Measurements from ENCODE around the gene MXD3.

MXD3 gene

DNA sequence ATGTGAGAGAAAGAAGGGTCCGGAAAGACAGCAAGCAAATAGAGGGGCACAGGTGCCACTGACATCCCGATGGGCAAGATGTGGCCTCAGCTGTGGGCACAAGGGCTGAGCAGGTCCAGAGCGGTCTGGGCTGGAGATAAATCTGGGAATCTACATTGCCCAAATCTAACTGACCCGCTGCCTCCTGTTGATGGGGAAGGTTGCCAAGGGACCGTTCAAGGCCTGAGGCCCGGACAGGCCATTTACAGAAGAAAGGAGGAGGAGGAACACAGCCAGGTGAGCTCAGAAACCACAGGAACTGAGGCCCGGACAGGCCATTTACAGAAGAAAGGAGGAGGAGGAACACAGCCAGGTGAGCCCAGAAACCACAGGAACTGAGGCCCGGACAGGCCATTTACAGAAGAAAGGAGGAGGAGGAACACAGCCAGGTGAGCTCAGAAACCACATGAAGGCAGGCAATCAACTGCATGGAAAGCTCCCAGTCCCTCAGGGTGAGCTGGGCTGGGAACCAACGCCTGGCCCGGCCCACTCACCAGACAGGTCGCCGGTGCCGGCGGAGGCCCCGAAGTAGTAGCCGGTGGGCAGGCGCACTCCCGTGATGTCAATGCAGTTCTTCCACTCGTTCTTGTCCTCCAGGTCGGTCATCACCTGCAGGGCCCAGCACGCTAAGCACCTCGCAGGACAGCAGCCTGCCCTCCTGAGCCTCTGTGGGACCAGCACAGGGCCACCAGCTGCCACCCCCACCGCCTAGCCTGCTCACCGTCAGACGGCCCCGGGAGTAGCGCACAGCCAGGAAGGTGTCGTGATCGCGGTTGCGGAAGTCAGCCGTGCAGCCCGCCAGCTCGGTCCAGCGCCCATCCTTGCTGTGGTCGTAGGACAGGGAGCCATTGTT lies 25.2 kb upstream of the MXD3 start:
- no peak for TF ChIP-seq JUND (IDR thresholded peaks at IDR 0.05; ENCODE audit: low read depth)
- DNase-seq (ENCODE audit: low read depth in 1 of 2, low spot score in 1 of 2) = peak in 1 of 2 experiments; percentile 18
- in situ Hi-C loops (cut with HindIII; ENCODE audit: low pct_unique_long_range_greater_than_20kb, low sequenced_read_pairs) = no loop called here

GRCh38 chr5:177336112-177336511 lies 24.4 kb upstream of the MXD3 start:
- TF ChIP-seq JUND (IDR thresholded peaks at IDR 0.05; ENCODE audit: low read depth) = no peak
- in situ Hi-C loops (cut with HindIII; ENCODE audit: low pct_unique_long_range_greater_than_20kb, low sequenced_read_pairs) = no loop called here
- DNase-seq (ENCODE audit: low read depth in 1 of 2, low spot score in 1 of 2) = peak in 1 of 2 experiments; percentile 51

DNA sequence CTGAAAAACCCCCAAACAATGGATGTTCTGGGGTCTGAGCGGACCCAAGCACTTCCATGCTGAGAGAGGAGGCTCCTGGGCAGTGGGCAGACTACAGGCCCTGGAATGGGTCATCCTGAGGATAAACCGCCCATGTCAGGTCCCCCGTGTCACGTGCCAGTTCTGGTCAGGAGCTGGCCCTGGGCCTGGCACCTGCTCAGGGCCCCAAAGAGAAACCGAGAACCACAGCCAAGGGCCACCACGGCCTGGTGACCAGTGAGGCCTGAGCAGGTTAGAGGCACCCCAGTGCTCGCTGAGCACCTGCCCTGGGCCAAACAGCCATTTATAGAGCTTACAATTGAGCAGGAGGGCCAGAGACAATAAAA lies 24.0 kb upstream of the MXD3 start:
- in situ Hi-C loops (cut with HindIII; ENCODE audit: low pct_unique_long_range_greater_than_20kb, low sequenced_read_pairs) = no loop called here
- DNase-seq (ENCODE audit: low read depth in 1 of 2, low spot score in 1 of 2) = no peak
- no peak for TF ChIP-seq JUND (IDR thresholded peaks at IDR 0.05; ENCODE audit: low read depth)

DNA sequence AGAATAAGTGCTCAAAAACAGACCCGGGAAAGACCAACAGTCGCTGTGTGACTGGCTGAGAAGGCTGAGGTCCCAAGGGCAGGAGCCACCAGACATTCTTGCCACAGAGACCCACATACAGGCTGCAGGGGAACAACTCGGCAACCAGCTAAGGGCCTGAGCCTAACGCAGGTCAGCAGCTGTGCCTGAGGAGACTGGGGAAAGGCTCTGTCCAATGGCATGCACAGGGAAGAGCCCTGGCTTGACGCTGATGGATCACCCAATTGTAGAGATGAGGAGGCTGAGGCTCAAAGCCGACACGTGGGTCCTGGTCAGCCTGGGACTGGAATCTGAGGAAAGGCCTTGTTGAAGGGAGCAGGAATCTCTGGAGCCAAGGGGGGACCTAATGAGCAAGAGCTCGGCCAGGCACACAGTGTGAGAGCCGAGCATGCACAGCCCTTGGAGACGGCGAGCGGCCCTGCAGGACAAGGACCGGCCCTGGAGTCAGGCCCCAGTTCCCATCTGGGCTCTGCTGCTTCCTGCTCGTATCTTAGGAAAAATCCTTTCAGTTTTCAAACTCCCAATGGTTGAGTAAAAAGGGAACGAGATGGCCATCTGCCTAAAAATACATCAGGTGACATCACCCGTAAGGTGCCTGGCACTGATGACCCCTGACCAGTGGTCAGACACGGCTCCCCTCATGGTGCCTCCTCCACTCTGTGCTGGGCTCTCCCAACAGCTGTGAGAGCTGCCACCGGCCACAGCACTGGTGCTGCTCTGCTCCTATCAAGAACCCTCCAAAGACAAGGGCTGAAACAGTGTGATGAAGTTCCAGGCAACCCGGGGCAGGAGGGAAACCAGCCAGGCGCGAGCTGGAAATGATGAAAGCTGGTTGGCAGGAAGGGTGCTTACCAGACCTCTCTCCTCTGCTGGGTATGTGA lies 23.3 kb upstream of the MXD3 start:
- in situ Hi-C loops (cut with HindIII; ENCODE audit: low pct_unique_long_range_greater_than_20kb, low sequenced_read_pairs) = no loop called here
- no peak for TF ChIP-seq JUND (IDR thresholded peaks at IDR 0.05; ENCODE audit: low read depth)
- DNase-seq (ENCODE audit: low read depth in 1 of 2, low spot score in 1 of 2) = no peak

DNA sequence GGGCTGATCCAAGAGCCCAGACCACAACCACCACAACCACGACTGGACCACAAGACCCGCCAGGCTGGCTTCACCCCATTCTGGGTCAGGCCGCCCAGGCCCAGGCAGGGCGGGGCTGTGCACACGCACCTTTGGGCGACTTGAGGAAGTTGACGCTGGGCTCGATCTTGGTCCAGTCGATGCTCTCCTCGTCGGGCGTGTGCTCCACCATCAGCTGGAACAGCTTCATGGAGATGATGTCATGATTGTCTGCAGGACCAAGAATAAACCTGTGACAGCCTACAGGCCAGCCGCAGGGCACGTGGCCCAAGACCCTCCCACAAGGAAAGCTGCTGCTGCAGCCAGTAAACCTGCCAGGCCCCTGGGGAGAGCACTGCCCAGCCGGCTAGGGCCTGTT lies 22.5 kb upstream of the MXD3 start:
- in situ Hi-C loops (cut with HindIII; ENCODE audit: low pct_unique_long_range_greater_than_20kb, low sequenced_read_pairs) = no loop called here
- DNase-seq (ENCODE audit: low read depth in 1 of 2, low spot score in 1 of 2) = no peak
- TF ChIP-seq JUND (IDR thresholded peaks at IDR 0.05; ENCODE audit: low read depth) = no peak

GRCh38 chr5:177333420-177334154 lies 21.9 kb upstream of the MXD3 start:
- in situ Hi-C loops (cut with HindIII; ENCODE audit: low pct_unique_long_range_greater_than_20kb, low sequenced_read_pairs) = no loop called here
- no peak for TF ChIP-seq JUND (IDR thresholded peaks at IDR 0.05; ENCODE audit: low read depth)
- DNase-seq (ENCODE audit: low read depth in 1 of 2, low spot score in 1 of 2) = no peak

DNA sequence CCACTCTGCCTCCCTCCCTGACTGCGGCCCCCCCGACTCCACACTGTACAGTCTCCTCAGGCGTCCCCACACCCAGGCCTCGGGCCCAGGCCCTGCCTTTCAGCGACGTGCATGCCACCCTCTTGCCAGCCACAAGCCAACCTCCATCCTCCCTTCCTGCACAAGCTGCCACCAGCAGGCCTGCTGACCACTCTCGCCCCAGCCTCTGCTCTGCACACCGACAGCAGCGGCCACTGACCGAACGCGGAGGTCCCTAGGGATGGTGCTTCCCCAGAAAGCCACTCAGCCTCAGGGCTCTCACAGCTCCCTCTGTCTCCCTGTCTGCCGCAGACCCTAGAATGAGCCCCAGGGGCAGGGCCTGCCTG lies 21.2 kb upstream of the MXD3 start:
- in situ Hi-C loops (cut with HindIII; ENCODE audit: low pct_unique_long_range_greater_than_20kb, low sequenced_read_pairs) = no loop called here
- DNase-seq (ENCODE audit: low read depth in 1 of 2, low spot score in 1 of 2) = no peak
- TF ChIP-seq JUND (IDR thresholded peaks at IDR 0.05; ENCODE audit: low read depth) = no peak

DNA sequence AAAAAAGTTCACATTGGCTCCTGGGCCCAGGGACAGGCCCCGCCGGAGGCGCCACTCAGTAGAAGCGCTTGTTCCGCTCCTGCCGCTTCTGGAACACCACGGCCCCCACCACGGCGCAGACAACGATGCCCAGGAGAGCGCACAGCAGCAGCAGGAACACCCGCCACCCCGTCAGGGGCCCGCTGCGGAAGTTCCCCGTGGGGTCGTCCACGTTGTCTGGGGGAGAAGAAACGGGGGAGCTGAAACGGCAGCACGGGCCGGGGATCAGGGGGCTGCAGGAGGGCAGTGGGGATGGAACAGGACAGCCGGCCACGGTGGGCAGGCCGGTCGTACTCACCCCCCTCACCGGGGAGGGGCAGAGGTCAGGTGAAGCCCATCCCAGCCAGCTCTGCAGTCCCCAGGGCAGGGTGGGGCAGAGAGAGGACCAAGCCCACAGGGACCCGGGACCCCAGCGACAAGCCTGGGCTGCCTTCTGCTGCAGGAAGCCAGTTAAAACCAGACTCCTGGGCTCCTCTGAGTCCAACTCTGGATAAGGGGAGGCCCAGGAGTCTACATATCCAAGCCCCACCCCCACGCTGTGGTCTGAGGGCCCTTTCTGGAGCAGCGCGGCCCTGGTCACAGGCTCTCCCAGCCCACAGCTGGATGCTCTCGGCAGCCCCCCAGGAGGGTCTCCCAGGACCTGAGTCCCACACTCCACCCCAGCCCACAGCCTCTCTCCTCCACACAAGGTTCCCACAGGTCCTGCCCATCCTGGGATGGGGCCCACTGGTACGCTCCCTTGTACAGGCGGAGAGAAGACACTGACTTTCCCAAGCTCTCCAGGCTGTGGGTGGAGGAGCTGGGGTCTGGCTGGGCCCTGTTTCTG lies 20.6 kb upstream of the MXD3 start:
- no peak for TF ChIP-seq JUND (IDR thresholded peaks at IDR 0.05; ENCODE audit: low read depth)
- in situ Hi-C loops (cut with HindIII; ENCODE audit: low pct_unique_long_range_greater_than_20kb, low sequenced_read_pairs) = no loop called here

GRCh38 chr5:177330991-177331842 lies 19.5 kb upstream of the MXD3 start:
- no peak for TF ChIP-seq JUND (IDR thresholded peaks at IDR 0.05; ENCODE audit: low read depth)
- DNase-seq (ENCODE audit: low read depth in 1 of 2, low spot score in 1 of 2) = no peak
- in situ Hi-C loops (cut with HindIII; ENCODE audit: low pct_unique_long_range_greater_than_20kb, low sequenced_read_pairs) = no loop called here

More for the DNA sequence above, 20.6 kb upstream of the MXD3 start:
- no peak for DNase-seq (ENCODE audit: low read depth in 1 of 2, low spot score in 1 of 2)

DNA sequence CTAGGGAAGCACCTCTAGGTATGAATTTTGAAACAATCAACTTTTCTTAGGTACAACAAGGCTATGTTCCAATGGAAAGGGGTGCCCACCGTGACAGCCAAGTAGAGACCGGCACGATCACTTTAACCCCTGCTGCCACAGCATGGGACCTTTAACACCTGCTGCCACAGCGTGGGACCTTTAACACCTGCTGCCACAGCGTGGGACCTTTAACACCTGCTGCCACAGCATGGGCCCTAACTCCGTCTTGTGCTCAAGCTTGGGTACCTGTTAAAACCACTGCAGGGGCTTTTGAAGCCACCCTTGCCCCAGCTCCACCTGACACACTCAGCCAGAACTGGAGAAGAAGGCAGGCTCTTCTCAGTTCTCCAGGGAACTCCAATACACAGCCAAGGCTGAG lies 18.2 kb upstream of the MXD3 start:
- no peak for DNase-seq (ENCODE audit: low read depth in 1 of 2, low spot score in 1 of 2)
- in situ Hi-C loops (cut with HindIII; ENCODE audit: low pct_unique_long_range_greater_than_20kb, low sequenced_read_pairs) = no loop called here
- TF ChIP-seq JUND (IDR thresholded peaks at IDR 0.05; ENCODE audit: low read depth) = no peak
